ENCODE results near the gene PTK6.
"Not testable (repeated sequence)": the region's sequence is repeated elsewhere in the genome, so short reads cannot be mapped to it uniquely, and the experiment has no call there.

PTK6 gene

DNA sequence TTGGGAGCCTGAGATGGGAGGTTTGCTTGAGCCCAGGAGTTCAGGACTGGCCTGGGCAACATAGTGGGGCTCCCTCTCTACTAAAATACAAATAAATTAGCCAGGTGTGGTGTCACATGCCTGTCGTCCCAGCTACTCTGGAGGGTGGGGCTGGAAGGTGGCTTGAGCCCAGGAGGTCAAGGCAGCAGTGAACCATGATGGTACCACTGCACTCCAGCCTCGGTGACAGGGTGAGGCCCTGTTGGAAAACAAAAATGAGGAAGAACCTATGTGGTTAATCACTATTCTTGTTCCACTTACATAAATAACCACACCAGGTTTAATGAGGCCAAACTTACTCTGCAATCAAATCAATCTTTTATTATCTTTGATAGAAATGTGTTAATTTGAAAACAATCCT, 11.2 kb downstream of the PTK6 start:
- DNase-seq, result no peak

DNA sequence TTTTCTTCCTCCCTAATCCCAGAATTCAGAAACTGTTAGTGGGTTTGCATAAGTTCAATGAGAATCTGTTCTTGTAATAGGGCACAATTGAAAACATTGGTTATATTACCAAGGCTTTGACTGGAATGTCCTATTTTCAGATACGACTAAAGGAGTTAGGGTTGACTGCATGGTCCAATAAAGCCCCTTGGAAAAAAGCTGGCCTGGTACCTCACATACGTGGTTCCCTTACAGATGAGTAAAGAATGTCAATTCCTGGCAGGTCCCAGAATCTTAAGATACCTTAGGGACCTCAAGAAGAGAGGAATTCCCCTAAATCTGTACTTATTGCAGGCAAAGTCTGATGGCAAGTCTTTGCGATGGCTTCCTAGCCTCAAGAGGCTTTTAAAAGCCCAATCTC, 12.0 kb downstream of the PTK6 start:
- no peak for DNase-seq

DNA sequence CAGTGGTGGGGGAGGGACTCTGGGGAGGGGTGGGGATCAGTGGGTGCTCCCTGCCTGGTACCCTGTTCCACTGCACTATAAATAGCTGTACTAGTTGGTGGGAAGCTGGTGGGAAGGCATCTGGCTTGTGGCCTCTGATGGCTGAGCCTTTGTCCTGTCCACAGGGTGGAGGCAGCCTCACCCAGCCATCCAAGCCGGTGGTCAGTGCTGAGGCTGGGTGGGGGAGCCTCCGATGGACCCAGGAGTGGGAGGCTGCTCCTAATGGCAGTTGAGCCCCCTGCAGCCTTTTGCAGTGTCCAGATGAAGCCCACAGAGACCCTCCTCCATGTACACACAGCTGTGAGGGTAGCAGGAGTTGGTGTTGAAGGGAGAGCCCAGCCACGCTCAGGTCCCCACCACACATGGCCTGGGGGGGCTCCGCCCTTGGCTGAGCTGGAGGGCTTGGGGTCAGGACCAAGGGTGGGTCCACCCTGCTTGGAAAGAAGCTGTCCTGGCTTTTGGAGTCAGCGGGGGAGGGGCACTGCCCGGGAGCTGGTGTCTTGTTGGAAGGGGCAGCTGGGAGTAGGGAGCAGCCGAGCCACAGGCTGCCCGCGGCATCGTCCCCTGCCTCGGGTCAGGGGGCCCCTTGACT, 14.1 kb downstream of the PTK6 start:
- no peak for DNase-seq

DNA sequence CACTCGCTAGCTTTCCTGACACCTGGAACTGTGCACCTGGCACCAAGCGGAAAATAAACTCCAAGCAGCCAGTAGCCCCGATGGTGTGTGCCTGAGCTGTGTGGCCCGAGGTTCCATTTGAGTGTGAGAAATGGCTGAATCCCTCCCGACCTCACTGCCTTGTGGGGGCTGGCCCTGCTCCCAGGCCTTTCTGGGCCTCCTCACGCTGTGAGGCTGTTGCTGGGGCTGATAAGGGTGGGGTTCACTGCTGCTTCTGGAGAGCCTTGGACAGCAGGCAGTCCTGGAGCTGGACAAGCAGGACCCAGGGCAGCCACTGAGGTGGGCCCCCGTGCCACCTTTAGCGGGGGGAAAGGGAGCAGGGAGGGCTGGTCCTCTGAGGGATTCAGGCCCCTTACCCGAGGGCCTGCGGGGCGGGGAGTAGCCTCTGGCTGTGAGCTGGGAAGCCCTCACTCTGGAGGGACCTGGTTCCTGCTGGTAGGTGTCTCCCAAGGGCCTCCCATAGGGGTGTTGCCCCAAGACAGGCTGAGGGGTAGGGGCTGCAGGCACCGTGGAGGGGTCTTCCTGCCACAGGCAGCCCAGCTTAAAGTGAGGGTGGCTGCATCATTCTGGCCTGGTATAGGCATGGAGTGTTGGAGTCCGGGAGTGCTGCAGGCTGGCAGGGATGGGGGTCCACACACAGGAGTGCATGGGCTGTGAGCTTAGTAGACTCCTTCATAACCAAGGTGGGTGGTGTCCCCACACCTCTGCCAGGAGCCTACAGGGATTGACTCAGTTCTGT, 14.9 kb downstream of the PTK6 start:
- DNase-seq, result no peak

DNA sequence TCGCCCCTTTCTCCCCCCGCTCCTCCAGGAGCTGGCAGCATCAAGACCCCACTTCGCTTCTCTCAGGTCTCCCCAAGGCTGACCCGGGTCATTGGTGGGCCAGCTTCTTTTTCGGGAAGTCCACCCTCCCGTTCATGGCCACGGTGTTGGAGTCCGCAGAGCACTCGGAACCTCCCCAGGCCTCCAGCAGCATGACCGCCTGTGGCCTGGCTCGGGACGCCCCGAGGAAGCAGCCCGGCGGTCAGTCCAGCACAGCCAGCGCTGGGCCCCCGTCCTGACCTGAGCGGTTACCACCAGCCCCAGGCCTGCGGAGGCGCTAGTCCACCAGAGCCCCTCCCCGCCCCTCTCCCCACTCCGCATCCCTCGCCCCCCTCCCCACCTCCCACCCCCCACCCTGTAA, 15.6 kb downstream of the PTK6 start:
- no peak for DNase-seq

DNA sequence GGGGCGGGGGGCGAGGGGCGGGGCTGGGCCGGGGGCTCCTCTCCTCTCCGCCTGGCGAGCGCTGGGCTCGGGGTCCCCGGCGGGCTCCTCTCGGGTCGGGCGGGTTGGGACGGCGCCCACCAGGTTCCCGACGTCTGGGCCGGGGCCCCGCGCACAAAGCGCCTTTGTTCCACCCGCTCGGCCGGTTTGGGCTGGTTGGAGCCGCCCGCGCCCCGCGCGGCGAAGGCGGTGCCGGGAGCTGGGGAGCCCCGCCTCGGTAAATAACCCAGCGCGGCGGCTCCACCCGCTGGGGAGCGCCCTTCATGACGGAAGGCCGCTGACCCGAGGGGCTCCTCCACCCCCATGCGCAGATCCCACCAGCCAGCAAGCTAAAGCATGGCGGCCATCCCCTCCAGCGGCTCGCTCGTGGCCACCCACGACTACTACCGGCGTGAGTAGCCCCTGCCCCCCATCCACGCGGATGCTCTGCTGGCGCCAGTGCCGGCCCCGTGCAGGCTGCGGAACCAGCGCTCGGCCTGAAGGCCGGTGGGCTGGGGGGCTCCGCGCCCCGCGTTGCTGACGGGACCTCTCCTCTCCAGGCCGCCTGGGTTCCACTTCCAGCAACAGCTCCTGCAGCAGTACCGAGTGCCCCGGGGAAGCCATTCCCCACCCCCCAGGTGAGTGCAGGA, 16.1 kb downstream of the PTK6 start:
- DNase-seq, result no peak

DNA sequence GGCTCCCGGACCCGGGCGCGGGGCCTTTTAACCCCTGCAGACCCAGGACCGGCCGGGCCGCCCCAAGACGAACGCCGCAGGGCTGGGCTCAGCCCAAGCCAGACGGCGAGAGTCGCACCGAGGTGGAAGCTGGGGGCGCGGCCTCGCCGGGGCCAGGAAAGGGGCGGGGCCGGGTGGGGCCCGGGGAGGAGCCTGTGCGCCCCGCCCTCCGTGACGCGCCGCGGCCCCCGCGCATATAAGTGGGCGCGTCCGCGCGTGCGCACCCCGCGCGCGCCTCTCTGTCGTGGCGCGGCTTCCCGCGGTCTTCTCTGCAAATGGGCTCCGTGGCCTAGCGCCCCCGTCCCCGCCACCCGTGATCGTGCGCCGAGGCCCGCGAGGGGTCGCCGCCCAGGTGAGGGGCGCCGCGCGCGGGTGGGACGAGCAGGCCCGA, 16.7 kb downstream of the PTK6 start, which contains the start of gene PPDPF:
Gene PPDPF, plus strand, starts transcription at position 262 of the 430 bp plus-strand sequence. CDS start 544 bp downstream, outside the sequence.
- DNase-seq, result no peak

DNA sequence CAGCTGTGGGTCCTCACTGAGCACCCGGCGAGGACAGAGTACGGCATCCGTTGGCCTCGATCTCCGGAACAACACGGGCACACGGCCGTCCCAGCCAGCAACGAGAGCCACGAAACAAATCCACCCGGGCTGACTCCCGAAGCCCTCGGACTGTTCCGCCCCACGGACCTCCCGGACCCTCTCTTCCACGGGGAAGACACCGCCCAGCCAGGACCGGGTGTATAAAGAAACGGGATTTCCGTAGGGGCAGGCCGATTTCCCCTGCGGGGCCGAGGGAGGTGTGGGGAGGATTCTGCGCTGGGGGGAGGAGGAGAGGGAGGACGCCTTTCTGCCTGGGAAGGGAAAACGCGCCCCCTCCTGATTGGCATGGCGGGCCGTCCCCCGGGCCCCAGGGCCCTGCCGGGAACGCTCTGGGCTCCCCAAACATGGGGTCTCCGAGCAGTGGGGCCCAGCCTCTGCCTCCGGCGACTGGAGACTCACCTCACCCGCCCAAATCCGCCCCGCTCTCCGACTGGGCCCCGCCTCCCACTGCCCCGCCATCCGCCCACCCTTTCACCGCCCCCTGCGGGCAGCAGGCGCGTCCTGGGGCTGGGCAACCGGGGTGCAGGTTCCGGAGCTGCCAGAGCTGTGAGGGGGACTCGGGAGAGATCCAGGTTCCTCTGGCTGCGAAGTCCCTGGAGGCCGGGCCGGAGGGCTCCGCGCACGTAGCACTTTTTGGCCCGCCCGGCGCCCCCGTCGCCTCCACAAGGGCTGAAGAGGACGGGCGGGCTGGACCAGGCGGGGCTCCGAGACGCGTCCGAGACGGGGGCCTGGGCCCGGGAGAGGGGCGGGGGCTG, 17.3 kb downstream of the PTK6 start:
- DNase-seq, result no peak

DNA sequence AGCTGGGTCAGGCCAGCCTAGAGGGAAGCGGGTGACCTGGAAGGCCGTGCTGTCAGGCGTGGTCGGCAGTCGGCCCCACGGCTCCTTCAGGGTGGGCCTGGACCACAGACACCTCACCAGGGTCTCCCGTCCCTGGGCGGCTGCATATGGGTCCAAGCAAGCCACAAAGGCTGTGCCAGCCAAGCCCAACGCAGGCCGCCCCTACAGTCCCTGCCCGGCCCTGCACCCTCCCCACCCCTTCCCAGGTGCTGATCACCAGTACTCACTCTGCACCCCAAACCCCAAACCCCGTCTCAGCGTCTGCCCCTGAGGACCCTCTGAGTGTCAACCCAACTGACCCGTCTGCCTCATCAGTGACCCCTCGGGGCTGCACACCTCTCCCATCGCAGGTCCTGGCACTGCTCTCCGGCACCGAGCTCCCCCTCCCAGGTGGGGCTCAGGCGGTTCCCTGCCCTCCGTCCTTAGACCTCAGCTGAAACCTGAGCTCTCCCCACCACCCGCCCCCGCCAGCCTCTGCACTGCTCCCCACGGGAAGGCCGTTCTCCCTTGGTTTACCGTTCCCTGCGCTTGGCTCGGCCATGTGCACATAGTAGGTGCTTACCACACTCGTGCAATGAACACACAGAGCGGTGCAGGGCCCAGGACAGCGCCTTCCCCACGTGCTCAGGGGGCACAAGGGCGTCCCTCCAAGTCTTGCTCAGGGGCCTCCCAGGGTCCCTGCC, 18.1 kb downstream of the PTK6 start:
- DNase-seq, result no peak

DNA sequence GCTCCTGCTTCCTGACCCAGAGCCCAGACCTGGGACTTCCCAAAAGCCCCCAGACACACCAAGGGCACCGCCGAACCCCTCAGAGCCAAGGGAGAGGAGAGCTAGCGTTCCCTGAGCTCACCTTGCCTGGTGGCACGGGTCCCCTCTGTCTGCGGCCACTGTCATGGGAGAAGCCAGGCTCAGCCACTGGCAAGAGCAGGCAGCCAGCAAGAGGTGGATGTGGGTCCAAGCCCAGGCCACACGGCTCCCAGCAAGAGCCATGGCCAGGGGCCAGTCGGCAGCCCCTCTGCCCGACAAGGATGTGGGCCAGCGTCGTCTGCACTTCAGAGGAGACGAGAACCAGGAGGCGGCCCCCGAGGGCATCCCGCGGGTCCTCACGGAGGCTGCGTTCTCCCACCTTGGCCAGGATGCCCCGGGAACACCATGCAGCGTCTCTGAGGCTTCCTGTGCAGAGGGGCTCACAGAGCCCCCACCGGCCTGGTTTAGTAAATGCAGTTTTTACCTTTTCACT, 18.8 kb downstream of the PTK6 start:
- no peak for DNase-seq

DNA sequence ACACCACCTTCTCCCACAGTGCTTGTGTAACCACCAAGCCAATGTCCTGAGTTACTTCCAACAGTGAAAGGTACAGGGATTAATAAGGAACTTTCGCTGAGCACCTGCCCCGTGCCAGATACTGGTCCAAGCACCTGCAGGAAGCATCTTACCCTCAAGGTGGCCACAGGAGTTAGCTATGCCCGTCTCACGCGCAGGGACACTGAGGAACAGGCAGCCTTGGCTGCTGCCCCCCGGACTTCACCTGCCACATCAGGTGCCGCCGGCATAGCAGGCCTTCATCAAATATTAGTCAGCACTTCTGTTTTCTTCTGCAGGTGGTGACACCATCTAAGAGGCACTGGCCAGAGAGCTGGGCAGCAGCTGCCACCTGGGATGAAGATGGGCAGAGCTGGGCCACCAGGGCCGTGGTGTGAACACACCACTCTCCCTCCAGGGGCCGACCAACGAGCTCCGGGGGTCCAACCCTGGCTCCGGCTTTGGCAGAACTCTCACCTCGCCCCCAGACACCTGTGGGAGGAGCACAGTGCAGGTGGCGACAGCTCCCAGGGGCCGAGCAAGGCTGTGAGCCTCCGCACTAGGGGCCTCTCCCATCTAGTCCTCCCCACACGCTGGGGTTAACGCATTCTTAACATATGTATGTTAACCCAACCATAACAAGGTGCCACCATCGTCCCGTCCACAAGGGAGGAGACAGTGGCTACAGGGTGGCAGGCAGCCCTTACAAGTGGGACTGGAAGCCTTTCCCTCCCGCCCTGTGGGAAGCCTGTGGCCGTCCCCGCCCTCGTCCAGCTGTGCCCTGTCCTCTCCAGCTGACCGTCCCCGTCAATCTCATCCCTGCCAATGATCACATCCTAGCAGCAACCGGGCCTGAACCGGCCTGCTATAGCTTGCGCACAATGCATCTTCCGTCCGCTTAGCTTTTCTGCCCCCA, 19.5 kb downstream of the PTK6 start:
- no peak for DNase-seq

DNA sequence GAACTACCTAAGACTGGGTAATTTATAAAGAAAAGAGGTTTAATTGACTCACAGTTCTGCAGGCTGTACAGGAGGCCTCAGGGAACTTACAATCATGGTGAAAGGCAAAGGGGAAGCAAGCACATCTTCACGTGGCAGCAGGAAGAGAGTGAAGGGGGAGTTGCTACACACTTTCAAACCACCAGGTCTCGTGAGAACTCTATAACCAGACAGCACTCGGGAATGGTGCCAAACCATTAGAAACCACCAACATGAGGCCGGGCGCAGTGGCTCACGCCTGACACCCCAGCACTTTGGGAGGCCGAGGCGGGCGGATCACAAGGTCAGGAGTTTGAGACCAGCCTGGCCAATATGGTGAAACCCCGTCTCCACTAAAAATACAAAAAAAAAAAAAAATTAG, 22.7 kb downstream of the PTK6 start:
- not testable (repeated sequence) for DNase-seq

DNA sequence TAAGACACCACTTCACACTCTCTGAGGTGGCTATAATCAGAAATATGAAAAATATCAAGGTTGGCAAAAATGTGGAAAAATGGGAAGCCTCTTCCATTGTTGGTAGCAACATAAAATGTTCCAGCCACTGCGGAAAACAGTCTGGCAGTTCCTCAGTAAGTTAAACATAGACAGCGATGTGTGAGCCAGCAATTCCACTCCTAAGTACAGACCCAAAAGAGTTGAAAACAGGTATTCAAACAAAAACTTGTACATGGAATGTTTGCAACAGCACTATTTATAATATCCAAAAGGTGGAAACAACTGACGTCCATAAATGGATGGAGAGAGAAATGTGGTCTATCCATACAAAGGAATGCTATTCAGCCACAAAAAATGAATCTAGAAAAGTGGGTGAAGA, 24.0 kb downstream of the PTK6 start:
- no peak for DNase-seq

DNA sequence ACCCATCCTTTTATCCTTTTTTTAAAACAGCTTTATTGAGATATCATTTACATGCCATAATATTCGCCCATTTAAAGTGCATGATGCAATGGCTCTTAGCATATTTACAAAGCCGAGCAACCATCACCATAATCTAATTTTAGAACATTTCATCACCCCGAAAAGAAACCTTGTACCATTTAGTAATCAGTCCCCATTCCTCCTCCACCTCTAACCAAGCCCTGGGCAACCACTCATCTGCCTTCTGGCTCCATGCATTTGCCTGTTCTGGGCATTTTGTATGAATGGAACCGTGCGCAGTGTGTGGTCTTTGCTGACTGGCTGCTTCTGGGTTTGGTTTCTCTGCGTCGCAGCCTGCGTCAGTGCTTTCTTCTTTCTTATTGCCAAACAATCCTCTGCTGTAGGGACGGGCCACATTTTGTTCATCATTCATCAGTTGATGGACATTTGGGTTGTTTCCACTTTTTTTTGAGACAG, 28.1 kb downstream of the PTK6 start:
- DNase-seq, result no peak

DNA sequence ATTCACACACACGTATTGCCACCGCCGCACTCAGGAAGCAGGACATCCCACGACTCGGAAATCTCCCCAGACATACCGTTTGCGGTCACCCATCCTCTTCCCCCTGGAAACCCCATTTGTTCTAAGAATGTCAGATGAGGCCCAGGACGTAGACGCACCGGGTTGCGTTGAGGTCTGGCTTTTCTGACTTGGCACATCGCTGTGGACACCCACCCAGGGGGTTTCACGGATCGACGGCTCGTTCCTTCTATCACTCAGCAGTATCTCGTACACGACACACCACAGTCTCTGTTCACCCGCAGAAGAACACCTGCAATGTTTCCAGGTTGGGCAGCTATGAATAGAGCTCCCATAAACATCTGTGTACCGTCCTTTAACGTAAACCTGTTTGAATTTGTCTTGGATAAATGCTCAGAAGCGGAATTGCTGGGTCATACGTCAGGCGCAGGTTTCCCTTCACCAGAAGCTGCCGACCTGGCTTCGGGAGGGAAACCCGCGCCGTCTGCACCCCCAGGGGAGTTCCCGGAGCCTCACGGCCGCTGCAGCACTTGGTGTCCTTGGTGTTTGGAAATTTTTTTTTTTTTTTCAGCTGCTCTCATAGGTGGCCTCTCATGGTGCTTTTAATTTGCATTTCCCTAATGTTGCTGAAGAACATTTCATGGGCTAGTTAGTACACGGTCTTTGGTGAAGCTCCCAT, 29.0 kb downstream of the PTK6 start:
- no peak for DNase-seq

DNA sequence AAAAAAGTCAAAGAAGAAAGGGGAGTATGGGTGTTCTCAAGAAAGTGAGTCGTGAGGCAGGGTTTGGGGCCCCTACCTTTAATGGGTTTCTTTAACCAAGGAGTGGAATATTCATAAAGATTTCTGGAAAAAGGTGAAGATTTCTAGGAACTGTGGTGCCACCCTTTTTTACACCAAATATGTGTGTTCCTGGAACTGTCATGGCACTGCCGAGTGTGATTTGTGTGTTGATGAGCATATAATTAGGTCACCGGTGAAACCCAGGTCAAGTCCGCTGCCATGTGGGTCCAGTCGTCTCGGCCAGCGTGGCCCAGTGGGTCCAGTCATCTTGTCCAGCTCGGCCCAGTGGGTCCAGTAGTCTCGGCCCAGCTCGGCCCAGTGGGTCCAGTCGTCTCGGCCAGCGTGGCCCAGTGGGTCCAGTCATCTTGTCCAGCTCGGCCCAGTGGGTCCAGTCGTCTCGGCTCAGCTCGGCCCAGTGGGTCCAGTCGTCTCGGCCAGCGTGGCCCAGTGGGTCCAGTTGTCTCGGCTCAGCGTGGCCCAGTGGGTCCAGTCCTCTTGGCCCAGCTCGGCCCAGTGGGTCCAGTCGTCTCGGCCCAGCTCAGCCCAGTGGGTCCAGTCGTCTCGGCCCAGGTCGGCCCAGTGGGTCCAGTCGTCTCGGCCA, 30.0 kb downstream of the PTK6 start:
- no peak for DNase-seq

DNA sequence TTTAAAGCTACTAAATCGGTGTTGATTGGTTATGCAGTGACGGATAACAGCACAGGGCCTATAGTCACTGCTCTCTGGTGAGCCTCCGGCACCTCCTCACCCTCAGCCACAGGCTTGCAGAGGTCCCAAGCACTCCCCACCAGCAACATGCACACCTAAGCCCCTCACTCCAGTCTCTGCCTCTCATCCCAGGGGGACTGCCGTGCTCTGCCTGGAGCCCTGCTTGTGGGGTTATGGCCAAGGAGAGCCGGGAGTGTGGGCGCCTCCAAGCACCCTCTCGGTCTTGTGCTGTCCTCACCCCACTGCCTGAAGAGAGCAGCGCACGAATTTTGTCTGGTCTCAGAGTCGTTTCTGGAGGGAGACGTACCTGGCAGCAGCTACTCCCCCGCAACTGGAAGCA, 31.5 kb downstream of the PTK6 start:
- no peak for DNase-seq

DNA sequence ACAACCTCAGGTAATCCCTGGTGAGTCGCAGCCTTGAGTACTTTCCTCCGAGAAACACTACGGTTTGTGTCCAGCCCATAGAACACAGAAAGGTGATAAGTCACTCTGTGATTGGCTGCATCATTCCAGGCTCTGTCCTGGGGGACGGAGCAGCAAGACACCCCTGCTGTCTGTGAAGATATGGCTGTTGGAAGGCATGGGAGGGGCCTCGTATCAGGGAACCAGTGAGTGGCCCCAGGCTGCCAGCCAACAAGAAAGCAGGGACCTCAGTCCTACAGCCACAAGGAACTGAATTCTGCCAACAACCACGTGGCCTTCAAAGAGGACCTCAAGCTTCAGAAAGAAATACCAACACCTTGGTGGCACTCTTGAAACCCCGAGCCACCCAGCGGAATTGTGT, 31.9 kb downstream of the PTK6 start:
- DNase-seq, result no peak

DNA sequence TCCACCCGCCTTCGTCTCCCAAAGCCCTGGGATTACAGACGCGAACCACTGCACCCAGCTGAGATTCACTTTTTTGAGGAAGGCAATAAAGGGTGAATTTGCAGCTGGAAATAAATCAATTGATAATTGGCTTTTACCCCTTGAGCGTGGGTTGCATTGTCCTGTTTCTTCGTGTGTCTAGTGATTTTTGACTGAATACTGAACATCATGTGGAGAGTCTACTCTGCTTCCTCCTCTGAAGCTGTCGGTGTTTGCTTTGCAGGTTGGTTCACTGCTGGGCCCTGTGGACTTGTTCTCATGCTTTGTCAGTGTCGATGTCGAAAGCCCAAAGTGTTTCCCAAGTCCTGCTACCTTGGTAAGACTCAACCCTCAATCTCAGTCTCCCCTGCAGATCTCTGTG, 32.5 kb downstream of the PTK6 start:
- no peak for DNase-seq

DNA sequence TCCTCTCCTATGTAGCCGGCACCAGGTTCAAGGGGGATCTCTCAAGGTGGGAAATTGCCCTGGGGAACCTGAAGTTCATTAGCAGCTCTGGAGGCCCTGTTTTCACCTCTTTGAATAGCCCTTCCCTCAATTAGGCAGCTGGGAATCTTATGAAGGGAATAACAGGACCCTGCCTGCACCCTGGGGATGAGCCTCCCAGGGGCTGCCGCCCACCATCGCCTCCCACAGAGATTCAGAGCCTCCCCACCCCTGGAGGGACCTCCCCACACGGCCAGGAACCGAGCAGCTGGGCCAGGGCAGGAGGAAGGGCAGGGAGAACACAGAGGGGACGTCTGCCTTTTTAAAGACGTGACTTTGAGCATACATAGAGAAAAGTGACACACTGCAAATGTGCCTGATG, 33.7 kb downstream of the PTK6 start:
- no peak for DNase-seq
